ENCODE results near the gene SHISA2.
"Not testable (repeated sequence)": the region's sequence is repeated elsewhere in the genome, so short reads cannot be mapped to it uniquely, and the experiment has no call there.

The SHISA2 gene

GRCh38 chr13:26072335-26072734 is 20.5 kb upstream of the SHISA2 start:
- not testable (repeated sequence) for H3K27ac ChIP-seq; DNase-seq; H3K27me3 ChIP-seq (ENCODE audit: insufficient read depth, low read depth, severe bottlenecking); H3K4me3 ChIP-seq (ENCODE audit: low read depth, low read length); H3K36me3 ChIP-seq; H3K9me3 ChIP-seq (ENCODE audit: severe bottlenecking)
- TF ChIP-seq CTCF (IDR thresholded peaks at IDR 0.05; ENCODE audit: low read depth, low read length) = 0 out of 2 replicates have a peak, but pooled peaks have one; percentile 1

- no peaks in the 10 kb centered on the region for H3K36me3 ChIP-seq
- H3K4me3 ChIP-seq (ENCODE audit: low read depth, low read length) = no peak overlapping the region
- no peaks in the 10 kb centered on the region for H3K9me3 ChIP-seq (ENCODE audit: severe bottlenecking)
- DNase-seq = no peak
- no peak for TF ChIP-seq CTCF (IDR thresholded peaks at IDR 0.05; ENCODE audit: low read depth, low read length)
- no peaks in the 10 kb centered on the region for H3K27me3 ChIP-seq (ENCODE audit: insufficient read depth, low read depth, severe bottlenecking)
- H3K27ac ChIP-seq = no peak overlapping the region
Observed at GRCh38 chr13:26071691-26072090, 19.9 kb upstream of the SHISA2 start.

GRCh38 chr13:26069642-26070041 is 17.8 kb upstream of the SHISA2 start:
- not testable (repeated sequence) for DNase-seq; H3K27ac ChIP-seq; H3K36me3 ChIP-seq; H3K27me3 ChIP-seq (ENCODE audit: insufficient read depth, low read depth, severe bottlenecking); H3K9me3 ChIP-seq (ENCODE audit: severe bottlenecking); H3K4me3 ChIP-seq (ENCODE audit: low read depth, low read length)

GRCh38 chr13:26068372-26068771 is 16.6 kb upstream of the SHISA2 start:
- DNase-seq; H3K4me3 ChIP-seq (ENCODE audit: low read depth, low read length): not testable (repeated sequence)

GRCh38 chr13:26067601-26068000 is 15.8 kb upstream of the SHISA2 start:
- no peaks in the 10 kb centered on the region for H3K27me3 ChIP-seq (ENCODE audit: insufficient read depth, low read depth, severe bottlenecking)
- no peaks in the 10 kb centered on the region for H3K9me3 ChIP-seq (ENCODE audit: severe bottlenecking)
- no peak for TF ChIP-seq CTCF (IDR thresholded peaks at IDR 0.05; ENCODE audit: low read depth, low read length)
- H3K27ac ChIP-seq = no peak overlapping the region
- H3K4me3 ChIP-seq (ENCODE audit: low read depth, low read length) = no peak overlapping the region
- DNase-seq = no peak
- H3K36me3 ChIP-seq = no peaks in the 10 kb centered on the region

More at GRCh38 chr13:26068372-26068771, 16.6 kb upstream of the SHISA2 start:
- not testable (repeated sequence) for H3K36me3 ChIP-seq; H3K27me3 ChIP-seq (ENCODE audit: insufficient read depth, low read depth, severe bottlenecking); H3K9me3 ChIP-seq (ENCODE audit: severe bottlenecking); H3K27ac ChIP-seq

GRCh38 chr13:26066492-26066891 is 14.7 kb upstream of the SHISA2 start:
- not testable (repeated sequence) for H3K4me3 ChIP-seq (ENCODE audit: low read depth, low read length); DNase-seq; H3K9me3 ChIP-seq (ENCODE audit: severe bottlenecking); H3K27me3 ChIP-seq (ENCODE audit: insufficient read depth, low read depth, severe bottlenecking); H3K27ac ChIP-seq; H3K36me3 ChIP-seq

- H3K27ac ChIP-seq = no peak overlapping the region
- no peaks in the 10 kb centered on the region for H3K9me3 ChIP-seq (ENCODE audit: severe bottlenecking)
- peak; percentile 74 for TF ChIP-seq CTCF (IDR thresholded peaks at IDR 0.05; ENCODE audit: low read depth, low read length)
- no peak overlapping the region for H3K4me3 ChIP-seq (ENCODE audit: low read depth, low read length)
- H3K36me3 ChIP-seq = no peaks in the 10 kb centered on the region
- no peaks in the 10 kb centered on the region for H3K27me3 ChIP-seq (ENCODE audit: insufficient read depth, low read depth, severe bottlenecking)
- DNase-seq = peak; percentile 67
Observed at GRCh38 chr13:26062853-26063444, 11.1 kb upstream of the SHISA2 start.

All from WERI-Rb-1 (cell line).